Liver (tissue), 9 donors: ENCODE measurements around the gene STYXL2. TPM values are rescaled to one million over a fixed set of nuclear protein-coding genes. Genes with fewer than 3 reads are reported as not detected.

Experiments
- DNase-seq: peaks from one replicate; pipeline ENCODE4 v3.0.0-alpha.2; 2017; ENCODE audit warnings: low spot score
- H3K27ac ChIP-seq, 2 donors: one replicate each; pipeline ENCODE4 v1.7.0; 2013; ENCODE audit warnings: inconsistent platforms in 2 of 2, low read length in 2 of 2, control low read depth in 1 of 2, low read depth in 1 of 2, mild to moderate bottlenecking in 1 of 2
- H3K27me3 ChIP-seq, 4 donors: one replicate each; pipeline versions ENCODE4 v1.6.1 to v1.7.0; 2013; ENCODE audit warnings: low read length in 3 of 4, inconsistent platforms in 1 of 4, mild to moderate bottlenecking in 1 of 4, moderate library complexity in 1 of 4; ENCODE audit not compliant: control insufficient read depth in 4 of 4, insufficient read depth in 4 of 4
- H3K36me3 ChIP-seq, 4 donors: one replicate each; pipeline versions ENCODE4 v1.6.1 to v1.7.0; 2013; ENCODE audit warnings: low read length in 3 of 4, mild to moderate bottlenecking in 3 of 4, low read depth in 1 of 4, moderate library complexity in 1 of 4; ENCODE audit not compliant: control insufficient read depth in 4 of 4, insufficient read depth in 3 of 4
- H3K4me1 ChIP-seq, 4 donors: one replicate each; pipeline versions ENCODE4 v1.6.1 to v1.7.0; 2013; ENCODE audit warnings: low read length in 3 of 4, mild to moderate bottlenecking in 3 of 4, moderate library complexity in 1 of 4; ENCODE audit not compliant: control insufficient read depth in 4 of 4, insufficient read depth in 4 of 4
- H3K4me3 ChIP-seq, 3 donors: one replicate each; pipeline versions ENCODE4 v1.6.1 to v1.7.0; 2013; ENCODE audit warnings: low read length in 3 of 3, control low read depth in 1 of 3, low read depth in 1 of 3, mild to moderate bottlenecking in 1 of 3
- H3K9ac ChIP-seq, 2 donors: one replicate each; pipeline ENCODE4 v1.7.0; 2013; ENCODE audit warnings: low read length in 2 of 2, mild to moderate bottlenecking in 2 of 2, moderate library complexity in 2 of 2, control low read depth in 1 of 2, low read depth in 1 of 2
- H3K9me3 ChIP-seq, 4 donors: one replicate each; pipeline versions ENCODE4 v1.6.1 to v1.7.0; 2013; ENCODE audit warnings: low read length in 3 of 4; ENCODE audit not compliant: control insufficient read depth in 4 of 4
- EGR1 ChIP-seq, 2 donors: IDR thresholded peaks; 2 replicates each; pipeline ENCODE4 v1.6.1; 2016 to 2018; ENCODE audit warnings: antibody characterized with exemption in 2 of 2, low read depth in 2 of 2
- FOXA1 ChIP-seq: IDR thresholded peaks from 2 replicates; pipeline ENCODE4 v1.6.1; 2016; ENCODE audit warnings: antibody characterized with exemption
- GABPA ChIP-seq, 2 donors: IDR thresholded peaks in 1 of 2; conservative IDR thresholded peaks in 1 of 2; 2 replicates each; pipeline ENCODE4 v1.6.1; 2016; ENCODE audit warnings: antibody characterized with exemption in 2 of 2, mild to moderate bottlenecking in 1 of 2, moderate library complexity in 1 of 2
- HNF4A ChIP-seq, 2 donors: conservative IDR thresholded peaks; 2 replicates each; pipeline ENCODE4 v1.6.1; 2016; ENCODE audit warnings: antibody characterized with exemption in 2 of 2, mild to moderate bottlenecking in 2 of 2
- HNF4G ChIP-seq: IDR thresholded peaks from 2 replicates; pipeline ENCODE4 v1.6.1; 2016; ENCODE audit warnings: antibody characterized with exemption
- RXRA ChIP-seq, 2 donors: IDR thresholded peaks; 2 replicates each; pipeline ENCODE4 v1.6.1; 2017 to 2018; ENCODE audit warnings: antibody characterized with exemption in 2 of 2, mild to moderate bottlenecking in 1 of 2
- SP1 ChIP-seq: IDR thresholded peaks from 2 replicates; pipeline ENCODE4 v1.6.1; 2018; ENCODE audit warnings: antibody characterized with exemption, mild to moderate bottlenecking
- WGBS: extraction: QIAGEN DNeasy Blood & Tissue Kit; methylation state at CpG from one replicate; pipeline ENCODE4 v1.1.7; 2013; 5-methylcytosine and 5-hydroxymethylcytosine counted together
- polyA plus RNA-seq, 2 donors: library from polyadenylated mRNA; stranded (reverse) in 1 of 2; unstranded in 1 of 2; fragments of 200-250 nt in 1 of 2; fragments of >200 nt in 1 of 2; fragmentation: Nextera tagmentation in 1 of 2; extraction: Ambion mirVana in 1 of 2; gene quantifications; one replicate each; pipeline versions ENCODE4 v1.2.1 to v1.2.3, GENCODE V29; 2013 to 2015
- total RNA-seq, 2 donors: library from RNA; depleted of rRNA; stranded (reverse); fragments of >200 nt; gene quantifications; one replicate each; pipeline ENCODE4 v1.2.3, GENCODE V29; 2014
- TF ChIP-seq, protein P1 (sequence below): IDR thresholded peaks from 2 replicates; pipeline ENCODE4 v1.6.1; 2016; ENCODE audit warnings: antibody characterized with exemption
- TF ChIP-seq, protein P2 (sequence below): IDR thresholded peaks from 2 replicates; pipeline ENCODE4 v1.6.1; 2016; ENCODE audit warnings: antibody characterized with exemption
- TF ChIP-seq, protein P3 (sequence below): fragments of 150-350 bp; IDR thresholded peaks from 2 replicates; pipeline ENCODE4 v1.5.1; 2017; ENCODE audit warnings: improper control_type of control experiment, low read depth, low read length; ENCODE audit not compliant: missing input control
- TF ChIP-seq, protein P4 (sequence below): IDR thresholded peaks from 2 replicates; pipeline ENCODE4 v1.6.1; 2016; ENCODE audit warnings: antibody characterized with exemption, mild to moderate bottlenecking
- donor health status: healthy.
- donor health status: healthy.
- donor health status: healthy.
- donor health status: healthy.
- donor health status: healthy.

The STYXL2 gene
- total and polyA plus RNA-seq, 4 donors, result 0.28 TPM; not detected in 3

DNA sequence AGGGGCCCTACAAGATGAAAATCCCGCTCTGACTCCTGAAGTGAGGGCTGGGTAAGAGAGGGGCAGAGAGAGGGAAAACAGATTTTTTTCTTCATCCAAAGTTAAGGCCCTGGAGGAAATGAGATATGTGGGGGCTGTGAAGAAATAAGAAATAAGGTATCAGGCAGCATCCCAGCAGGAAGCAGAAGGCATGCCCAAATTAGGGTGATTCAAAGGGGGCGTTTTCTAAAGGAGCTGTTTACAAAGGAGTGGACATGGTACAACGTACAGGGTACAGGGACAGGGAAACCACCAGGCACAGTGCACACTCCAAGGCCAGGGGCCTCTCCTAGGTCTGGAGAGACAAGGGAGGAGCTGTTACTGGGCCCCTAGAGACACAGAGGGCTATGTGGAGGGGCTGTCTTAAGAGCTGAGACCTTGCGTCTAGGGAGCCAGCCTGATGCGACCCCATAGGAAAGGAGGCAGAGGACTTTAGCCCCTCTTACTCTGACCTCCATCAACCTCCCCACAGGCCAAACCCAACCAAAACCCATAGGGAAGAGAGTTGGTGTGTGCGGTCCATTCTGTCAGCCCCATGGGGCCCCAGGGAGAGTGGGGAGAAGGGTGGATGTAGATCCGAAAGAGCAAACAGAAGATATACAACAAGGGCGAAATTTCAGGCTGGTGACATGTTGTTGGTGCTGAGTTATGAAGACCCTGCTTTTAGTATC is 38.6 kb downstream of the STYXL2 start:
- TF ChIP-seq SP1 (no peak), GABPA (IDR thresholded peaks at IDR 0.05 in 1 of 2, conservative IDR thresholded peaks at IDR 0.05 in 1 of 2) (no peak), EGR1 (IDR thresholded peaks at IDR 0.05; ENCODE audit: low read depth in 2 of 2) (no peak)
- TF ChIP-seq, protein P1, sequence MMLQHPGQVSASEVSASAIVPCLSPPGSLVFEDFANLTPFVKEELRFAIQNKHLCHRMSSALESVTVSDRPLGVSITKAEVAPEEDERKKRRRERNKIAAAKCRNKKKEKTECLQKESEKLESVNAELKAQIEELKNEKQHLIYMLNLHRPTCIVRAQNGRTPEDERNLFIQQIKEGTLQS, result no peak
- H3K36me3 ChIP-seq, result no peaks in the 10 kb centered on the region
- no peaks in the 10 kb centered on the region for H3K27me3 ChIP-seq
- 78% methylated on average over 8 of the region's 8 CpGs for WGBS
- DNase-seq, result no peak
- no peaks in the 10 kb centered on the region for H3K4me1 ChIP-seq
- no peak overlapping the region for H3K27ac ChIP-seq
- H3K9me3 ChIP-seq, result no peaks in the 10 kb centered on the region
- H3K9ac ChIP-seq, result no peak overlapping the region
- H3K4me3 ChIP-seq, result no peak overlapping the region

- Histone ChIP-seq H3K36me3 (no peaks in the 10 kb centered on the region), H3K9ac (no peak overlapping the region), H3K27me3 (no peaks in the 10 kb centered on the region), H3K4me3 (no peak overlapping the region), H3K9me3 (no peaks in the 10 kb centered on the region), H3K27ac (no peak overlapping the region), H3K4me1 (no peaks in the 10 kb centered on the region)
- 50% methylated on average over 4 of the region's 4 CpGs for WGBS
- TF ChIP-seq HNF4G (no peak), HNF4A (conservative IDR thresholded peaks at IDR 0.05) (no peak), FOXA1 (no peak), RXRA (IDR thresholded peaks at IDR 0.05) (no peak)
- TF ChIP-seq, protein P2, sequence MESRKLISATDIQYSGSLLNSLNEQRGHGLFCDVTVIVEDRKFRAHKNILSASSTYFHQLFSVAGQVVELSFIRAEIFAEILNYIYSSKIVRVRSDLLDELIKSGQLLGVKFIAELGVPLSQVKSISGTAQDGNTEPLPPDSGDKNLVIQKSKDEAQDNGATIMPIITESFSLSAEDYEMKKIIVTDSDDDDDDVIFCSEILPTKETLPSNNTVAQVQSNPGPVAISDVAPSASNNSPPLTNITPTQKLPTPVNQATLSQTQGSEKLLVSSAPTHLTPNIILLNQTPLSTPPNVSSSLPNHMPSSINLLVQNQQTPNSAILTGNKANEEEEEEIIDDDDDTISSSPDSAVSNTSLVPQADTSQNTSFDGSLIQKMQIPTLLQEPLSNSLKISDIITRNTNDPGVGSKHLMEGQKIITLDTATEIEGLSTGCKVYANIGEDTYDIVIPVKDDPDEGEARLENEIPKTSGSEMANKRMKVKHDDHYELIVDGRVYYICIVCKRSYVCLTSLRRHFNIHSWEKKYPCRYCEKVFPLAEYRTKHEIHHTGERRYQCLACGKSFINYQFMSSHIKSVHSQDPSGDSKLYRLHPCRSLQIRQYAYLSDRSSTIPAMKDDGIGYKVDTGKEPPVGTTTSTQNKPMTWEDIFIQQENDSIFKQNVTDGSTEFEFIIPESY, result no peak
- TF ChIP-seq, protein P3, sequence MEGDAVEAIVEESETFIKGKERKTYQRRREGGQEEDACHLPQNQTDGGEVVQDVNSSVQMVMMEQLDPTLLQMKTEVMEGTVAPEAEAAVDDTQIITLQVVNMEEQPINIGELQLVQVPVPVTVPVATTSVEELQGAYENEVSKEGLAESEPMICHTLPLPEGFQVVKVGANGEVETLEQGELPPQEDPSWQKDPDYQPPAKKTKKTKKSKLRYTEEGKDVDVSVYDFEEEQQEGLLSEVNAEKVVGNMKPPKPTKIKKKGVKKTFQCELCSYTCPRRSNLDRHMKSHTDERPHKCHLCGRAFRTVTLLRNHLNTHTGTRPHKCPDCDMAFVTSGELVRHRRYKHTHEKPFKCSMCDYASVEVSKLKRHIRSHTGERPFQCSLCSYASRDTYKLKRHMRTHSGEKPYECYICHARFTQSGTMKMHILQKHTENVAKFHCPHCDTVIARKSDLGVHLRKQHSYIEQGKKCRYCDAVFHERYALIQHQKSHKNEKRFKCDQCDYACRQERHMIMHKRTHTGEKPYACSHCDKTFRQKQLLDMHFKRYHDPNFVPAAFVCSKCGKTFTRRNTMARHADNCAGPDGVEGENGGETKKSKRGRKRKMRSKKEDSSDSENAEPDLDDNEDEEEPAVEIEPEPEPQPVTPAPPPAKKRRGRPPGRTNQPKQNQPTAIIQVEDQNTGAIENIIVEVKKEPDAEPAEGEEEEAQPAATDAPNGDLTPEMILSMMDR, result no peak
- DNase-seq, result no peak
These were observed 41.5 kb downstream of the STYXL2 start for GRCh38 chr1:167135281-167135840.

- no peak for DNase-seq
- 35% methylated on average over 2 of the region's 2 CpGs for WGBS
- H3K36me3 ChIP-seq, result no peaks in the 10 kb centered on the region
- H3K9ac ChIP-seq, result no peak overlapping the region
- no peaks in the 10 kb centered on the region for H3K9me3 ChIP-seq
- no peaks in the 10 kb centered on the region for H3K4me1 ChIP-seq
- H3K27me3 ChIP-seq, result no peaks in the 10 kb centered on the region
- H3K4me3 ChIP-seq, result no peak overlapping the region
- no peak overlapping the region for H3K27ac ChIP-seq
- TF ChIP-seq, protein P3, result no peak
- TF ChIP-seq, protein P1, result no peak
- no peak for TF ChIP-seq GABPA (IDR thresholded peaks at IDR 0.05 in 1 of 2, conservative IDR thresholded peaks at IDR 0.05 in 1 of 2)
- TF ChIP-seq, protein P4, sequence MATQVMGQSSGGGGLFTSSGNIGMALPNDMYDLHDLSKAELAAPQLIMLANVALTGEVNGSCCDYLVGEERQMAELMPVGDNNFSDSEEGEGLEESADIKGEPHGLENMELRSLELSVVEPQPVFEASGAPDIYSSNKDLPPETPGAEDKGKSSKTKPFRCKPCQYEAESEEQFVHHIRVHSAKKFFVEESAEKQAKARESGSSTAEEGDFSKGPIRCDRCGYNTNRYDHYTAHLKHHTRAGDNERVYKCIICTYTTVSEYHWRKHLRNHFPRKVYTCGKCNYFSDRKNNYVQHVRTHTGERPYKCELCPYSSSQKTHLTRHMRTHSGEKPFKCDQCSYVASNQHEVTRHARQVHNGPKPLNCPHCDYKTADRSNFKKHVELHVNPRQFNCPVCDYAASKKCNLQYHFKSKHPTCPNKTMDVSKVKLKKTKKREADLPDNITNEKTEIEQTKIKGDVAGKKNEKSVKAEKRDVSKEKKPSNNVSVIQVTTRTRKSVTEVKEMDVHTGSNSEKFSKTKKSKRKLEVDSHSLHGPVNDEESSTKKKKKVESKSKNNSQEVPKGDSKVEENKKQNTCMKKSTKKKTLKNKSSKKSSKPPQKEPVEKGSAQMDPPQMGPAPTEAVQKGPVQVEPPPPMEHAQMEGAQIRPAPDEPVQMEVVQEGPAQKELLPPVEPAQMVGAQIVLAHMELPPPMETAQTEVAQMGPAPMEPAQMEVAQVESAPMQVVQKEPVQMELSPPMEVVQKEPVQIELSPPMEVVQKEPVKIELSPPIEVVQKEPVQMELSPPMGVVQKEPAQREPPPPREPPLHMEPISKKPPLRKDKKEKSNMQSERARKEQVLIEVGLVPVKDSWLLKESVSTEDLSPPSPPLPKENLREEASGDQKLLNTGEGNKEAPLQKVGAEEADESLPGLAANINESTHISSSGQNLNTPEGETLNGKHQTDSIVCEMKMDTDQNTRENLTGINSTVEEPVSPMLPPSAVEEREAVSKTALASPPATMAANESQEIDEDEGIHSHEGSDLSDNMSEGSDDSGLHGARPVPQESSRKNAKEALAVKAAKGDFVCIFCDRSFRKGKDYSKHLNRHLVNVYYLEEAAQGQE, result no peak
- no peak for TF ChIP-seq HNF4G
- TF ChIP-seq SP1, result no peak
- TF ChIP-seq FOXA1, result no peak
- no peak for TF ChIP-seq EGR1 (IDR thresholded peaks at IDR 0.05; ENCODE audit: low read depth in 2 of 2)
- TF ChIP-seq, protein P2, result no peak
These were observed 42.3 kb downstream of the STYXL2 start for GRCh38 chr1:167136191-167136614.
